Neural progenitor cell (in vitro differentiated cells): Measurements from ENCODE around the gene MARK3. TPM values are rescaled to one million over a fixed set of nuclear protein-coding genes. Genes with fewer than 3 reads are reported as not detected.

Source experiments
- DNase-seq: peaks from one replicate; pipeline ENCODE4 v3.0.0-alpha.2; 2016; ENCODE audit warnings: low spot score
- H2AFZ ChIP-seq: fragments of 200-600 bp; sonication (generic); replicated peaks from 2 replicates; pipeline ENCODE4 v1.6.1; 2016; ENCODE audit warnings: antibody characterized with exemption
- H3F3A ChIP-seq: fragments of 200-600 bp; sonication (generic); 2 replicates; pipeline ENCODE4 v1.6.1; 2016; ENCODE audit warnings: antibody characterized with exemption, low read depth
- H3K27ac ChIP-seq: fragments of 200-600 bp; sonication (generic); 2 replicates; pipeline ENCODE4 v1.5.1; 2016; ENCODE audit warnings: mild to moderate bottlenecking
- H3K27me3 ChIP-seq: fragments of 200-600 bp; sonication (generic); 2 replicates; pipeline ENCODE4 v1.6.1; 2016; ENCODE audit warnings: mild to moderate bottlenecking, moderate library complexity
- H3K36me3 ChIP-seq: fragments of 200-600 bp; sonication (generic); 2 replicates; pipeline ENCODE4 v1.5.1; 2016
- H3K4me1 ChIP-seq: fragments of 200-600 bp; sonication (generic); 2 replicates; pipeline ENCODE4 v1.6.1; 2016; ENCODE audit warnings: mixed run types
- H3K4me2 ChIP-seq: fragments of 200-600 bp; sonication (generic); 2 replicates; pipeline ENCODE4 v1.6.1; 2016
- H3K4me3 ChIP-seq: fragments of 200-600 bp; sonication (generic); 2 replicates; pipeline ENCODE4 v1.5.1; 2016
- H3K79me2 ChIP-seq: fragments of 200-600 bp; sonication (generic); 2 replicates; pipeline ENCODE4 v1.6.1; 2016; ENCODE audit warnings: low read depth
- H3K9ac ChIP-seq: fragments of 200-600 bp; sonication (generic); 2 replicates; pipeline ENCODE4 v1.6.1; 2016
- H3K9me3 ChIP-seq: fragments of 200-600 bp; sonication (generic); 2 replicates; pipeline ENCODE4 v1.5.1; 2016; ENCODE audit warnings: low read depth
- H4K20me1 ChIP-seq: fragments of 200-600 bp; sonication (generic); 2 replicates; pipeline ENCODE4 v1.6.1; 2016; ENCODE audit warnings: low read depth
- H3K27ac Mint-ChIP-seq: 3 replicates; pipeline ENCODE4 v1.8.0; 2021; ENCODE audit warnings: mixed read lengths
- H3K27me3 Mint-ChIP-seq: 2 replicates; pipeline ENCODE4 v1.8.0; 2022; ENCODE audit warnings: low read depth, mild to moderate bottlenecking, inconsistent platforms, moderate library complexity, mixed read lengths; ENCODE audit not compliant: insufficient read depth
- H3K36me3 Mint-ChIP-seq: 3 replicates; pipeline ENCODE4 v1.8.0; 2021; ENCODE audit warnings: mixed read lengths
- H3K4me1 Mint-ChIP-seq: 3 replicates; pipeline ENCODE4 v1.8.0; 2021; ENCODE audit warnings: mixed read lengths
- H3K4me3 Mint-ChIP-seq: 3 replicates; pipeline ENCODE4 v1.8.0; 2021; ENCODE audit warnings: mild to moderate bottlenecking, moderate library complexity, mixed read lengths
- H3K9me3 Mint-ChIP-seq: 3 replicates; pipeline ENCODE4 v1.8.0; 2020; ENCODE audit warnings: mixed read lengths
- EZH2 ChIP-seq: fragments of 200-600 bp; sonication (generic); IDR thresholded peaks from 2 replicates; pipeline ENCODE4 v1.6.1; 2017; ENCODE audit warnings: antibody characterized with exemption, mild to moderate bottlenecking, moderate library complexity
- EZH2phosphoT487 ChIP-seq: fragments of 200-600 bp; sonication (generic); IDR thresholded peaks from 2 replicates; pipeline ENCODE4 v1.6.1; 2017; ENCODE audit warnings: antibody characterized with exemption
- total RNA-seq: library from RNA; depleted of rRNA; stranded (reverse); fragments of >200 nt; gene quantifications from 2 replicates; pipeline ENCODE4 v1.2.3, GENCODE V29; 2015; ENCODE audit warnings: low replicate concordance
- TF ChIP-seq, protein P1 (sequence below): fragments of 200-600 bp; sonication (generic); IDR thresholded peaks from 2 replicates; pipeline ENCODE4 v1.5.1; 2017; ENCODE audit warnings: antibody characterized with exemption, mild to moderate bottlenecking

Gene MARK3
- total RNA-seq, 1 donor from 2014 or later, result 80.7 TPM

DNA sequence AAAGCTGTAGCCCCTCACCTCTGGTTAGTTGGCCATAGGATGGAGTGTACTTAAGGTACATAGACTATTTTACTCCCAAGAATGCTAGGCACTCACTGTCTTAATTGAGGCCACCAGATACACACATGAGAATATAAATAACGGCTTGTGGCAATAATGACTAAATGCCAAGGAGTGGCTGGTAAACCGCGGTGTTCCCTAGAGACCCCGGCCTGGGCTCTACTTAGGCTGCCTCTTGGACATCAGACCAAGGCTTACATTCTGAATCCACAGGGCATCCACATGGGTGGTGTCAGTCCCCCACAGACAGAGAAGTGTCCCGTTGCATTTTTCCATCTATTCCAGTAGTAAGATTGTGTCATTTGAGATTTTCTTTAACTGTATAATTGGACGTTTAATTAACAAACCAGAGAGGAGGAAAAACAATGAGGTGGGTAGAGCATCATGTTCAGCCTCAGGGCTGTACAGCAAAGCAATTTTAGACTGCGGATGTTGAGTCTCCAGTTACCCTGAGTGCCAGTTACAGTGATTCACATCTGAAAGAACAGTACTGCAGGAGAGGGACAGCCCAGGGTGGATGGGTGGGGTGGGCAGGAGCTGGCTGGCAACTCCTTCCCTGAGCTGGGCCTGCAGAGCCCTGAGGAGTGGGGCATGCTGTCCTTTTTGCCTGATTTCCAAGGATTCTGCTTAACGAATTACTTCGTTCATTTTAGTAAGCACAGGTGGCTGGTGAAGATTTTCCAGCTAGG is 116.9 kb downstream of the MARK3 start:
- Mint-ChIP-seq H3K36me3 (peaks cover 31% of the 10 kb centered on the region), H3K4me1 (peaks cover 10% of the 10 kb centered on the region), H3K27ac (no peak overlapping the region), H3K4me3 (no peak overlapping the region), H3K9me3 (no peaks in the 10 kb centered on the region), H3K27me3 (peaks cover 7% of the 10 kb centered on the region)
- Histone ChIP-seq H3K9ac (no peak overlapping the region), H3K4me1 (no peaks in the 10 kb centered on the region), H3K79me2 (no peaks in the 10 kb centered on the region), H3K4me3 (no peak overlapping the region), H3K4me2 (no peak overlapping the region), H3K36me3 (peaks cover 15% of the 10 kb centered on the region), H3K27me3 (no peaks in the 10 kb centered on the region), H3K9me3 (no peaks in the 10 kb centered on the region), H3F3A (peaks cover 28% of the 10 kb centered on the region), H3K27ac (no peak overlapping the region), H2AFZ (no peak overlapping the region), H4K20me1 (peaks cover 12% of the 10 kb centered on the region)
- no peak for DNase-seq
- TF ChIP-seq EZH2 (no peak), EZH2phosphoT487 (no peak)
- TF ChIP-seq, protein P1, sequence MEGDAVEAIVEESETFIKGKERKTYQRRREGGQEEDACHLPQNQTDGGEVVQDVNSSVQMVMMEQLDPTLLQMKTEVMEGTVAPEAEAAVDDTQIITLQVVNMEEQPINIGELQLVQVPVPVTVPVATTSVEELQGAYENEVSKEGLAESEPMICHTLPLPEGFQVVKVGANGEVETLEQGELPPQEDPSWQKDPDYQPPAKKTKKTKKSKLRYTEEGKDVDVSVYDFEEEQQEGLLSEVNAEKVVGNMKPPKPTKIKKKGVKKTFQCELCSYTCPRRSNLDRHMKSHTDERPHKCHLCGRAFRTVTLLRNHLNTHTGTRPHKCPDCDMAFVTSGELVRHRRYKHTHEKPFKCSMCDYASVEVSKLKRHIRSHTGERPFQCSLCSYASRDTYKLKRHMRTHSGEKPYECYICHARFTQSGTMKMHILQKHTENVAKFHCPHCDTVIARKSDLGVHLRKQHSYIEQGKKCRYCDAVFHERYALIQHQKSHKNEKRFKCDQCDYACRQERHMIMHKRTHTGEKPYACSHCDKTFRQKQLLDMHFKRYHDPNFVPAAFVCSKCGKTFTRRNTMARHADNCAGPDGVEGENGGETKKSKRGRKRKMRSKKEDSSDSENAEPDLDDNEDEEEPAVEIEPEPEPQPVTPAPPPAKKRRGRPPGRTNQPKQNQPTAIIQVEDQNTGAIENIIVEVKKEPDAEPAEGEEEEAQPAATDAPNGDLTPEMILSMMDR, result no peak

DNA sequence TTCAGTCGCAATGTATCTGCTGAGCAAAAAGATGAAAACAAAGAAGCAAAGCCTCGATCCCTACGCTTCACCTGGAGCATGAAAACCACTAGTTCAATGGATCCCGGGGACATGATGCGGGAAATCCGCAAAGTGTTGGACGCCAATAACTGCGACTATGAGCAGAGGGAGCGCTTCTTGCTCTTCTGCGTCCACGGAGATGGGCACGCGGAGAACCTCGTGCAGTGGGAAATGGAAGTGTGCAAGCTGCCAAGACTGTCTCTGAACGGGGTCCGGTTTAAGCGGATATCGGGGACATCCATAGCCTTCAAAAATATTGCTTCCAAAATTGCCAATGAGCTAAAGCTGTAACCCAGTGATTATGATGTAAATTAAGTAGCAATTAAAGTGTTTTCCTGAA is 117.7 kb downstream of the MARK3 start:
- no peak overlapping the region for H3K9ac ChIP-seq
- no peak overlapping the region for H3K4me3 ChIP-seq
- peaks cover 10% of the 10 kb centered on the region for H3K4me1 Mint-ChIP-seq
- H4K20me1 ChIP-seq, result peaks cover 12% of the 10 kb centered on the region
- H3K27ac ChIP-seq, result no peak overlapping the region
- no peak for DNase-seq
- H3K9me3 Mint-ChIP-seq, result no peaks in the 10 kb centered on the region
- no peaks in the 10 kb centered on the region for H3K4me1 ChIP-seq
- H2AFZ ChIP-seq, result no peak overlapping the region
- no peaks in the 10 kb centered on the region for H3K9me3 ChIP-seq
- TF ChIP-seq EZH2phosphoT487 (no peak), EZH2 (no peak)
- TF ChIP-seq, protein P1, result no peak
- H3K27me3 ChIP-seq, result no peaks in the 10 kb centered on the region
- H3K79me2 ChIP-seq, result no peaks in the 10 kb centered on the region
- peaks cover 36% of the 10 kb centered on the region for H3K36me3 Mint-ChIP-seq
- H3K27ac Mint-ChIP-seq, result no peak overlapping the region
- no peak overlapping the region for H3K4me2 ChIP-seq
- no peak overlapping the region for H3K4me3 Mint-ChIP-seq
- H3F3A ChIP-seq, result peaks cover 20% of the 10 kb centered on the region
- peaks cover 7% of the 10 kb centered on the region for H3K27me3 Mint-ChIP-seq
- H3K36me3 ChIP-seq, result peaks cover 12% of the 10 kb centered on the region

DNA sequence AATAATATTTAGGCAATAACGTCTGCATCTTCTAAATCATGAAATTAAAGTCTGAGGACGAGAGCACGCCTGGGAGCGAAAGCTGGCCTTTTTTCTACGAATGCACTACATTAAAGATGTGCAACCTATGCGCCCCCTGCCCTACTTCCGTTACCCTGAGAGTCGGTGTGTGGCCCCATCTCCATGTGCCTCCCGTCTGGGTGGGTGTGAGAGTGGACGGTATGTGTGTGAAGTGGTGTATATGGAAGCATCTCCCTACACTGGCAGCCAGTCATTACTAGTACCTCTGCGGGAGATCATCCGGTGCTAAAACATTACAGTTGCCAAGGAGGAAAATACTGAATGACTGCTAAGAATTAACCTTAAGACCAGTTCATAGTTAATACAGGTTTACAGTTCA is 118.1 kb downstream of the MARK3 start:
- Histone ChIP-seq H3K4me2 (no peak overlapping the region), H3K79me2 (no peaks in the 10 kb centered on the region), H3K27ac (no peak overlapping the region), H3K9me3 (no peaks in the 10 kb centered on the region), H3K9ac (no peak overlapping the region), H4K20me1 (peaks cover 12% of the 10 kb centered on the region), H3F3A (peaks cover 16% of the 10 kb centered on the region), H3K27me3 (no peaks in the 10 kb centered on the region), H3K4me1 (no peaks in the 10 kb centered on the region), H3K4me3 (no peak overlapping the region), H2AFZ (no peak overlapping the region), H3K36me3 (peaks cover 12% of the 10 kb centered on the region)
- Mint-ChIP-seq H3K27ac (no peak overlapping the region), H3K27me3 (peaks cover 7% of the 10 kb centered on the region), H3K4me1 (peaks cover 10% of the 10 kb centered on the region), H3K36me3 (peaks cover 36% of the 10 kb centered on the region), H3K9me3 (no peaks in the 10 kb centered on the region), H3K4me3 (no peak overlapping the region)
- TF ChIP-seq EZH2phosphoT487, result no peak
- TF ChIP-seq, protein P1, result no peak
- no peak for TF ChIP-seq EZH2
- DNase-seq, result no peak
